HepG2 (cell line): ENCODE data around the gene NOTUM. TPM values are rescaled to one million over a fixed set of nuclear protein-coding genes. Genes with fewer than 3 reads are reported as not detected.

ENCODE experiments used
- FUBP1 ChIP-seq: sonication (generic); formaldehyde crosslinking; IDR thresholded peaks from 2 replicates; pipeline ENCODE4 v1.5.1; 2020; ENCODE audit warnings: missing genetic modification reagents, mild to moderate bottlenecking, borderline replicate concordance
- HES4 ChIP-seq: sonication (generic); formaldehyde crosslinking; IDR thresholded peaks from 2 replicates; pipeline ENCODE4 v1.9.0; 2021; ENCODE audit warnings: mild to moderate bottlenecking, missing genetic modification reagents, borderline replicate concordance
- HNRNPH1 ChIP-seq: fragments of 200-400 bp; formaldehyde crosslinking; optimal IDR thresholded peaks from 2 replicates; pipeline ENCODE3; 2017; ENCODE audit warnings: mild to moderate bottlenecking, low read depth, low read length
- JUN ChIP-seq: sonication (generic); formaldehyde crosslinking; IDR thresholded peaks from 2 replicates; pipeline ENCODE4 v1.4.0; 2020; ENCODE audit warnings: mild to moderate bottlenecking, missing genetic modification reagents
- KAT8 ChIP-seq: IDR thresholded peaks from 2 replicates; pipeline ENCODE4 v1.6.1; 2016; ENCODE audit warnings: missing genetic modification reagents, missing compliant biosample characterization
- ZBTB25 ChIP-seq: IDR thresholded peaks from 2 replicates; pipeline ENCODE4 v1.6.1; 2018; ENCODE audit warnings: missing genetic modification reagents
- ZFYVE20 ChIP-seq: sonication (generic); formaldehyde crosslinking; IDR thresholded peaks from 2 replicates; pipeline ENCODE4 v1.8.0; 2023; ENCODE audit warnings: low read depth, mild to moderate bottlenecking, moderate library complexity, missing genetic modification reagents, borderline replicate concordance
- ZNF180 ChIP-seq: sonication (generic); formaldehyde crosslinking; IDR thresholded peaks from 2 replicates; pipeline ENCODE4 v1.4.0; 2020; ENCODE audit warnings: low read depth, missing genetic modification reagents, borderline replicate concordance
- ZNF230 ChIP-seq: sonication (generic); formaldehyde crosslinking; IDR thresholded peaks from 2 replicates; pipeline ENCODE4 v1.4.0; 2020; ENCODE audit warnings: mild to moderate bottlenecking, missing genetic modification reagents
- ZNF253 ChIP-seq: sonication (generic); formaldehyde crosslinking; IDR thresholded peaks from 2 replicates; pipeline ENCODE4 v1.8.0; 2022; ENCODE audit warnings: mild to moderate bottlenecking, missing genetic modification reagents, borderline replicate concordance
- ZNF549 ChIP-seq: sonication (generic); formaldehyde crosslinking; IDR thresholded peaks from 2 replicates; pipeline ENCODE4 v1.5.0; 2020; ENCODE audit warnings: missing genetic modification reagents
- ZNF556 ChIP-seq: sonication (generic); formaldehyde crosslinking; IDR thresholded peaks from 2 replicates; pipeline ENCODE4 v1.4.0; 2020; ENCODE audit warnings: mild to moderate bottlenecking, missing genetic modification reagents, borderline replicate concordance
- ZNF775 ChIP-seq: sonication (generic); formaldehyde crosslinking; IDR thresholded peaks from 2 replicates; pipeline ENCODE4 v1.4.0; 2020; ENCODE audit warnings: missing genetic modification reagents, mild to moderate bottlenecking, moderate library complexity, borderline replicate concordance
- ZSCAN12 ChIP-seq: sonication (generic); formaldehyde crosslinking; IDR thresholded peaks from 2 replicates; pipeline ENCODE4 v1.9.0; 2021; ENCODE audit warnings: mild to moderate bottlenecking, missing genetic modification reagents
- ZSCAN29 ChIP-seq: sonication (generic); formaldehyde crosslinking; conservative IDR thresholded peaks from 2 replicates; pipeline ENCODE4 v1.4.0; 2020; ENCODE audit warnings: mild to moderate bottlenecking, missing genetic modification reagents
- ZZZ3 ChIP-seq: sonication (generic); formaldehyde crosslinking; IDR thresholded peaks from 2 replicates; pipeline ENCODE4 v1.4.0; 2020; ENCODE audit warnings: missing genetic modification reagents, mild to moderate bottlenecking, borderline replicate concordance
- polyA plus RNA-seq, 8 experiments: library from polyadenylated mRNA; depleted of rRNA in 3 of 8; stranded (reverse) in 7 of 8; unstranded in 1 of 8; fragments of >200 nt; fragmentation: Illumina TruSeq in 4 of 8; extraction: Trizol in 4 of 8; gene quantifications; 2 replicates each; pipeline versions ENCODE4 v1.2.1 to v1.2.3, GENCODE V29; 2011 to 2016; ENCODE audit warnings: low read depth in 4 of 8, missing spikeins in 1 of 8, mixed read lengths in 1 of 8; ENCODE audit not compliant: insufficient read depth in 1 of 8
- total RNA-seq, 5 experiments: library from RNA; depleted of rRNA; stranded (reverse); fragments of >200 nt; fragmentation: Illumina TruSeq; extraction: Trizol; gene quantifications; 2 replicates each; pipeline ENCODE4 v1.2.3, GENCODE V29; 2016; ENCODE audit warnings: low read depth in 1 of 5
- TF ChIP-seq, protein P1 (sequence below): IDR thresholded peaks from 2 replicates; pipeline ENCODE4 v1.6.1; 2018; ENCODE audit warnings: missing genetic modification reagents, mild to moderate bottlenecking, missing compliant biosample characterization
- TF ChIP-seq, protein P2 (sequence below): IDR thresholded peaks from 2 replicates; pipeline ENCODE4 v1.6.1; 2016
- TF ChIP-seq, protein P3 (sequence below): sonication (generic); formaldehyde crosslinking; IDR thresholded peaks from 2 replicates; pipeline ENCODE4 v1.8.1; 2023; ENCODE audit warnings: mild to moderate bottlenecking, missing genetic modification reagents
- TF ChIP-seq, protein P4 (sequence below): sonication (generic); formaldehyde crosslinking; IDR thresholded peaks from 2 replicates; pipeline ENCODE4 v1.4.0; 2020; ENCODE audit warnings: missing genetic modification reagents
- TF ChIP-seq, protein P5 (sequence below): sonication (generic); formaldehyde crosslinking; IDR thresholded peaks from 2 replicates; pipeline ENCODE4 v1.9.0; 2021; ENCODE audit warnings: missing genetic modification reagents, mild to moderate bottlenecking, borderline replicate concordance

The NOTUM gene
- total and polyA plus RNA-seq, 2 of the 13 experiments (the other 11 are each of a cell fraction or from before 2014, with no cell fraction given): 150 to 160 TPM

DNA sequence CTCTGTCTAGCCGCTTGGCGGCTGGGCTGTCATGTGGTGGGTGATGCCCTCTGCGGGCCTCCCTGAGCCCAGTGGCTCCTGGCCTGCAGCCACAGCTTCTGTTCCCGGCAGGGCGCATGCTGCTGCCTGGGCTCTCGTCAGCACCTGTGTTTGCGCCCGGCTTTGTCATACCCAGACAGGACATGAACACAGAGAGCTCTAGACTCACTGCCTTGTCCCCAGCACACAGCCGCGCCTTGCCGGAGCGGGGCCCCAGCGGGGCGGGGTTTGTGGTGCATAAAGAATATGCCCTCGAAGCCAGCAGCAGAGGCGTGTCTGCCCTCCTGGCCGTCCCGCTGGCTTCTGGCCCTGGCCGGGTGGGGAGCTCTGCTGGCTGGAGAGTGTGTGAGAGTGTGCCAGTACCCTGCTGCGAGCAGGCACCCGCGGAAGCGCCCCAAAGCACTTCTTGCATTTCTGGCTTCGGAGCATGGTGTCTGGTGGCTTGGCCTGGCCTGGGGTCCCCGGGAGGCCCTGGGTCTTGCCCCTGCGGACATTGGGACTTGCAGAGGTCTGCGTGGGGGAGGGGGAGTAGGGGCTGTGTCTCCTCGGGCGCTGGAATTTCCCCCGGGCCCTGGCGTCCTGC lies 30.8 kb upstream of the NOTUM start (continued):
- TF ChIP-seq FUBP1 (CRISPR knock-in tag) (0 out of 2 replicates have a peak, but pooled peaks have one; percentile 43), JUN (CRISPR knock-in tag) (no peak), ZNF549 (CRISPR knock-in tag) (peak; percentile 74), ZNF230 (peak; percentile 74; the same call in 1 of the 2 replicates), ZZZ3 (CRISPR knock-in tag) (no peak; the same call in 1 of the 2 replicates), ZNF180 (0 out of 2 replicates have a peak, but pooled peaks have one; percentile 81), ZFYVE20 (CRISPR knock-in tag) (0 out of 2 replicates have a peak, but pooled peaks have one; percentile 5), HES4 (CRISPR knock-in tag) (no peak; the same call in 1 of the 2 replicates), ZSCAN29 (no peak), HNRNPH1 (no peak), ZNF775 (no peak), ZBTB25 (CRISPR knock-in tag) (peak; percentile 74), KAT8 (peak; percentile 88), ZNF556 (CRISPR knock-in tag) (peak; percentile 78; the same call in 1 of the 2 replicates), ZSCAN12 (CRISPR knock-in tag) (peak; percentile 97), ZNF253 (CRISPR knock-in tag) (peak; percentile 78; the same call in 1 of the 2 replicates)
- TF ChIP-seq, protein P1, sequence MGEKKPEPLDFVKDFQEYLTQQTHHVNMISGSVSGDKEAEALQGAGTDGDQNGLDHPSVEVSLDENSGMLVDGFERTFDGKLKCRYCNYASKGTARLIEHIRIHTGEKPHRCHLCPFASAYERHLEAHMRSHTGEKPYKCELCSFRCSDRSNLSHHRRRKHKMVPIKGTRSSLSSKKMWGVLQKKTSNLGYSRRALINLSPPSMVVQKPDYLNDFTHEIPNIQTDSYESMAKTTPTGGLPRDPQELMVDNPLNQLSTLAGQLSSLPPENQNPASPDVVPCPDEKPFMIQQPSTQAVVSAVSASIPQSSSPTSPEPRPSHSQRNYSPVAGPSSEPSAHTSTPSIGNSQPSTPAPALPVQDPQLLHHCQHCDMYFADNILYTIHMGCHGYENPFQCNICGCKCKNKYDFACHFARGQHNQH (CRISPR knock-in tag): peak; percentile 88
- TF ChIP-seq, protein P2, sequence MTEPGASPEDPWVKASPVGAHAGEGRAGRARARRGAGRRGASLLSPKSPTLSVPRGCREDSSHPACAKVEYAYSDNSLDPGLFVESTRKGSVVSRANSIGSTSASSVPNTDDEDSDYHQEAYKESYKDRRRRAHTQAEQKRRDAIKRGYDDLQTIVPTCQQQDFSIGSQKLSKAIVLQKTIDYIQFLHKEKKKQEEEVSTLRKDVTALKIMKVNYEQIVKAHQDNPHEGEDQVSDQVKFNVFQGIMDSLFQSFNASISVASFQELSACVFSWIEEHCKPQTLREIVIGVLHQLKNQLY (CRISPR knock-in tag): peak; percentile 74
- TF ChIP-seq, protein P3, sequence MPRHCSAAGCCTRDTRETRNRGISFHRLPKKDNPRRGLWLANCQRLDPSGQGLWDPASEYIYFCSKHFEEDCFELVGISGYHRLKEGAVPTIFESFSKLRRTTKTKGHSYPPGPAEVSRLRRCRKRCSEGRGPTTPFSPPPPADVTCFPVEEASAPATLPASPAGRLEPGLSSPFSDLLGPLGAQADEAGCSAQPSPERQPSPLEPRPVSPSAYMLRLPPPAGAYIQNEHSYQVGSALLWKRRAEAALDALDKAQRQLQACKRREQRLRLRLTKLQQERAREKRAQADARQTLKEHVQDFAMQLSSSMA (CRISPR knock-in tag): no peak
- TF ChIP-seq, protein P4, sequence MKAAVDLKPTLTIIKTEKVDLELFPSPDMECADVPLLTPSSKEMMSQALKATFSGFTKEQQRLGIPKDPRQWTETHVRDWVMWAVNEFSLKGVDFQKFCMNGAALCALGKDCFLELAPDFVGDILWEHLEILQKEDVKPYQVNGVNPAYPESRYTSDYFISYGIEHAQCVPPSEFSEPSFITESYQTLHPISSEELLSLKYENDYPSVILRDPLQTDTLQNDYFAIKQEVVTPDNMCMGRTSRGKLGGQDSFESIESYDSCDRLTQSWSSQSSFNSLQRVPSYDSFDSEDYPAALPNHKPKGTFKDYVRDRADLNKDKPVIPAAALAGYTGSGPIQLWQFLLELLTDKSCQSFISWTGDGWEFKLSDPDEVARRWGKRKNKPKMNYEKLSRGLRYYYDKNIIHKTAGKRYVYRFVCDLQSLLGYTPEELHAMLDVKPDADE (CRISPR knock-in tag): peak; percentile 79; the same call in 1 of the 2 replicates
- TF ChIP-seq, protein P5, sequence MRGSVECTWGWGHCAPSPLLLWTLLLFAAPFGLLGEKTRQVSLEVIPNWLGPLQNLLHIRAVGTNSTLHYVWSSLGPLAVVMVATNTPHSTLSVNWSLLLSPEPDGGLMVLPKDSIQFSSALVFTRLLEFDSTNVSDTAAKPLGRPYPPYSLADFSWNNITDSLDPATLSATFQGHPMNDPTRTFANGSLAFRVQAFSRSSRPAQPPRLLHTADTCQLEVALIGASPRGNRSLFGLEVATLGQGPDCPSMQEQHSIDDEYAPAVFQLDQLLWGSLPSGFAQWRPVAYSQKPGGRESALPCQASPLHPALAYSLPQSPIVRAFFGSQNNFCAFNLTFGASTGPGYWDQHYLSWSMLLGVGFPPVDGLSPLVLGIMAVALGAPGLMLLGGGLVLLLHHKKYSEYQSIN (CRISPR knock-in tag): no peak; the same call in 1 of the 2 replicates
